Mesenchymal stem cell (in vitro differentiated cells and primary cell): ENCODE data around the gene PIAS3.

Source experiments
- DNase-seq: peaks from one replicate; pipeline ENCODE4 v3.0.0-alpha.2; 2013
- H2AFZ ChIP-seq: one replicate; pipeline ENCODE4 v1.6.1; 2013; ENCODE audit warnings: low read depth, mild to moderate bottlenecking, control low read depth, inconsistent platforms, low read length, moderate library complexity
- H2AK5ac ChIP-seq: 2 replicates; pipeline ENCODE4 v1.6.1; 2013; ENCODE audit warnings: low read length, moderate library complexity, mild to moderate bottlenecking, inconsistent platforms; ENCODE audit not compliant: severe bottlenecking
- H2BK120ac ChIP-seq: one replicate; pipeline ENCODE4 v1.6.1; 2013; ENCODE audit warnings: low read depth, mild to moderate bottlenecking, inconsistent platforms, low read length, moderate library complexity
- H2BK12ac ChIP-seq, 2 experiments: one replicate each; pipeline ENCODE4 v1.6.1; 2013; ENCODE audit warnings: inconsistent platforms in 2 of 2, low read length in 2 of 2, mild to moderate bottlenecking in 2 of 2, moderate library complexity in 2 of 2, control low read depth in 1 of 2
- H2BK15ac ChIP-seq: one replicate; pipeline ENCODE4 v1.6.1; 2013; ENCODE audit warnings: mild to moderate bottlenecking, low read depth, inconsistent platforms; ENCODE audit not compliant: poor library complexity, severe bottlenecking
- H2BK5ac ChIP-seq: 2 replicates; pipeline ENCODE4 v1.6.1; 2013; ENCODE audit warnings: low read depth, mild to moderate bottlenecking, low read length, control low read depth, inconsistent platforms; ENCODE audit not compliant: poor library complexity, severe bottlenecking
- H3K14ac ChIP-seq, 2 experiments: one replicate each; pipeline ENCODE4 v1.6.1; 2013; ENCODE audit warnings: inconsistent platforms in 2 of 2, low read length in 2 of 2, control low read depth in 1 of 2, mild to moderate bottlenecking in 1 of 2, moderate library complexity in 1 of 2
- H3K18ac ChIP-seq, 2 experiments: one replicate each; pipeline ENCODE4 v1.6.1; 2013; ENCODE audit warnings: inconsistent platforms in 2 of 2, low read length in 2 of 2, control low read depth in 1 of 2, low read depth in 1 of 2, mild to moderate bottlenecking in 1 of 2
- H3K23ac ChIP-seq, 2 experiments: one replicate each; pipeline ENCODE4 v1.6.1; 2013; ENCODE audit warnings: inconsistent platforms in 2 of 2, low read length in 2 of 2, mild to moderate bottlenecking in 2 of 2, moderate library complexity in 2 of 2, control low read depth in 1 of 2
- H3K27ac ChIP-seq: 2 replicates; pipeline ENCODE4 v1.5.1; 2013; ENCODE audit warnings: mild to moderate bottlenecking, moderate library complexity, low read length, control low read depth, inconsistent platforms; ENCODE audit not compliant: poor library complexity, severe bottlenecking
- H3K27me3 ChIP-seq, 2 experiments: 2 replicates each; pipeline versions ENCODE4 v1.6.1 to v1.7.0; 2013; ENCODE audit warnings: low read length in 2 of 2, mild to moderate bottlenecking in 2 of 2, moderate library complexity in 2 of 2, control low read depth in 1 of 2, inconsistent platforms in 1 of 2; ENCODE audit not compliant: control insufficient read depth in 1 of 2, insufficient read depth in 1 of 2
- H3K36me3 ChIP-seq, 2 experiments: 2 replicates each; pipeline versions ENCODE4 v1.6.1 to v1.7.0; 2013; ENCODE audit warnings: low read length in 2 of 2, control low read depth in 1 of 2, inconsistent platforms in 1 of 2, low read depth in 1 of 2, mild to moderate bottlenecking in 1 of 2; ENCODE audit not compliant: insufficient read depth in 2 of 2, control insufficient read depth in 1 of 2
- H3K4ac ChIP-seq, 2 experiments: one replicate each; pipeline ENCODE4 v1.6.1; 2013; ENCODE audit warnings: inconsistent platforms in 2 of 2, low read length in 2 of 2, mild to moderate bottlenecking in 2 of 2, moderate library complexity in 2 of 2, control low read depth in 1 of 2, low read depth in 1 of 2
- H3K4me1 ChIP-seq: 2 replicates; pipeline ENCODE4 v1.6.1; 2013; ENCODE audit warnings: low read depth, low read length, control low read depth; ENCODE audit not compliant: control insufficient read depth, insufficient read depth
- H3K4me2 ChIP-seq: 2 replicates; pipeline ENCODE4 v1.6.1; 2013; ENCODE audit warnings: low read length, mild to moderate bottlenecking, inconsistent platforms; ENCODE audit not compliant: poor library complexity, severe bottlenecking
- H3K4me3 ChIP-seq, 2 experiments: 2 replicates each; pipeline versions ENCODE4 v1.5.1 to v1.7.0; 2013; ENCODE audit warnings: low read length in 2 of 2, mild to moderate bottlenecking in 2 of 2, control low read depth in 1 of 2, low read depth in 1 of 2; ENCODE audit not compliant: insufficient read depth in 1 of 2
- H3K79me1 ChIP-seq: replicated peaks from 2 replicates; pipeline ENCODE4 v1.6.1; 2013; ENCODE audit warnings: mild to moderate bottlenecking, control low read depth, low read length, inconsistent platforms; ENCODE audit not compliant: poor library complexity, severe bottlenecking
- H3K9ac ChIP-seq: 2 replicates; pipeline ENCODE4 v1.7.0; 2013; ENCODE audit warnings: mild to moderate bottlenecking, low read length, moderate library complexity
- H3K9me3 ChIP-seq: 2 replicates; pipeline ENCODE4 v1.7.0; 2013; ENCODE audit warnings: mild to moderate bottlenecking, low read length; ENCODE audit not compliant: control insufficient read depth
- H4K8ac ChIP-seq: one replicate; pipeline ENCODE4 v1.6.1; 2013; ENCODE audit warnings: inconsistent platforms, mild to moderate bottlenecking, low read length, moderate library complexity
- H4K91ac ChIP-seq: one replicate; pipeline ENCODE4 v1.6.1; 2013; ENCODE audit warnings: mild to moderate bottlenecking, low read length, inconsistent platforms
- WGBS: methylation state at CpG from one replicate; pipeline ENCODE4 v1.1.7; 2013; ENCODE audit warnings: mixed read lengths; 5-methylcytosine and 5-hydroxymethylcytosine counted together

The PIAS3 gene

GRCh38 chr1:145886390-145886789, 27.5 kb upstream of the PIAS3 start:
- H3K14ac ChIP-seq: no peak overlapping the region

GRCh38 chr1:145885738-145886287, 26.9 kb upstream of the PIAS3 start, which contains the start of gene ANKRD35:
Gene ANKRD35 (minus strand): TSS chr1:145885866. CDS start chr1:145885758, 108 bp downstream.
- Histone ChIP-seq H3K23ac (peak within 1 kb of the TSS in 1 of 2 experiments; percentile 18), H3K27ac (no peak within 1 kb of the TSS), H4K91ac (no peak within 1 kb of the TSS), H2BK120ac (no peak within 1 kb of the TSS), H3K4me3 (peak within 1 kb of the TSS; percentile 72 to 84), H3K4me2 (peak within 1 kb of the TSS; percentile 80), H3K4ac (no peak within 1 kb of the TSS), H3K9ac (peak within 1 kb of the TSS; percentile 42), H2AK5ac (no peak within 1 kb of the TSS), H3K14ac (no peak within 1 kb of the TSS), H3K36me3 (peaks cover 0 to 11% of the 10 kb centered on the region in 2 experiments), H2AFZ (no peak within 1 kb of the TSS), H2BK5ac (no peak within 1 kb of the TSS), H4K8ac (peak within 1 kb of the TSS; percentile 45), H2BK15ac (no peak within 1 kb of the TSS), H3K4me1 (peaks cover 23% of the 10 kb centered on the region), H3K18ac (no peak within 1 kb of the TSS), H3K27me3 (no peaks in the 10 kb centered on the region), H2BK12ac (no peak within 1 kb of the TSS), H3K9me3 (no peaks in the 10 kb centered on the region), H3K79me1 (peaks cover 2% of the 10 kb centered on the region)
- WGBS: under 1% methylated on average over 32 of the region's 36 CpGs
- DNase-seq: peak; percentile 74

More at GRCh38 chr1:145886390-145886789, 27.5 kb upstream of the PIAS3 start:
- Histone ChIP-seq H3K36me3 (peaks cover 0 to 11% of the 10 kb centered on the region in 2 experiments), H3K4me2 (peak overlapping the region; percentile 80), H3K4me3 (peak overlapping the region in 1 of 2 experiments; percentile 84), H3K9ac (peak overlapping the region; percentile 42), H2AK5ac (no peak overlapping the region), H3K27ac (no peak overlapping the region), H3K4me1 (peaks cover 24% of the 10 kb centered on the region), H3K4ac (no peak overlapping the region), H3K9me3 (no peaks in the 10 kb centered on the region), H2BK12ac (no peak overlapping the region), H3K79me1 (peaks cover 2% of the 10 kb centered on the region), H3K23ac (no peak overlapping the region), H2BK5ac (no peak overlapping the region), H2AFZ (no peak overlapping the region), H4K91ac (no peak overlapping the region), H4K8ac (no peak overlapping the region), H3K18ac (no peak overlapping the region), H3K27me3 (no peaks in the 10 kb centered on the region), H2BK15ac (no peak overlapping the region), H2BK120ac (no peak overlapping the region)
- no peak for DNase-seq
- WGBS: 64% methylated on average over 11 of the region's 11 CpGs

DNA sequence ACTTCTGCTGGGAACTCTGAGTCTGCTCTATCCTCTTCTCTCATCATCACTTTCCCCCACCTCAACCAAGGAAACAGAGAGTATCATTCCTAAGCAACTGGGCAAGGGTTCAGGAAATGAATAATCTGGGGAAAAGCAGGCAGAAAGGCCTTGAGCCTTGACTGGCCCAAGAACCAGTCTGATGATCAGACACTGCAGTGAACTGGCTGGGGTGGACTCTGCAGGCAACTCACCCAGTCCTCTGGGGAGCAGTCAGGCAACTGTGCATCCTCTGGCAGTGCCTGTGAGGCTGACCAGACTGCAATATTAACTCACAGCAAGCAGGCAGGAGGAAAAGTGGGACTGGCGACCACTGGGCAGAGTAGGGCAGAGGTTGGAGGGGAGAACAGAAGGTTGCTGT, 25.8 kb upstream of the PIAS3 start:
- Histone ChIP-seq H3K14ac (no peak overlapping the region), H3K79me1 (peaks cover under 1% of the 10 kb centered on the region), H2BK15ac (no peak overlapping the region), H3K36me3 (peaks cover 0 to 7% of the 10 kb centered on the region in 2 experiments), H3K27me3 (no peaks in the 10 kb centered on the region), H2BK120ac (no peak overlapping the region), H2AFZ (no peak overlapping the region), H4K8ac (peak overlapping the region; percentile 45), H3K4ac (no peak overlapping the region), H3K18ac (no peak overlapping the region), H2AK5ac (no peak overlapping the region), H2BK5ac (no peak overlapping the region), H3K4me1 (peaks cover 21% of the 10 kb centered on the region), H3K9ac (peak overlapping the region; percentile 17), H3K27ac (no peak overlapping the region), H3K4me2 (no peak overlapping the region), H3K4me3 (peak overlapping the region in 1 of 2 experiments; percentile 84), H3K9me3 (no peaks in the 10 kb centered on the region), H2BK12ac (no peak overlapping the region), H3K23ac (no peak overlapping the region), H4K91ac (no peak overlapping the region)
- no peak for DNase-seq
- 76% methylated on average over 1 of the region's 1 CpG for WGBS

DNA sequence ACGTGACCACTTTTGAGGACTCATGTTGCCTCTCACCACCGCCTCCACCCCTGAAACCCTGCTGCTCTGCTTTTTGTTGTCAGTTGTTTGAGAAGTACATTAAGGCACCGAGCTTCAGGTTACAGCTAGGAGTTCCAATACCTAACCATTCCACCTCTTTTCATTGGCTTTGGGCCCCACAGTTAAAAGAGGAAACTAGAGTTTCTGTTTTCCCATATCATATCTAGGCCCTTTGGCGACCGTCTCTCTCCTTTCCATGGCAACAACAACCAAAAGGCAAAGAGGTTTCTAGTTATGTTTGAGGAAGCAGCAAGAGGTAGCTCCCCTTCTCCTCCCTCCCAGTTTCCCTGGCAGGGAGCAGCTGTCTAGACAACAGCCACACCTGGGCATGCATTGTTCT, 20.9 kb upstream of the PIAS3 start:
- no peak for DNase-seq
- H4K91ac ChIP-seq: no peak overlapping the region
- no peaks in the 10 kb centered on the region for H3K36me3 ChIP-seq
- H3K4me3 ChIP-seq: no peak overlapping the region
- H3K18ac ChIP-seq: no peak overlapping the region
- peaks cover 6% of the 10 kb centered on the region for H3K4me1 ChIP-seq
- H3K23ac ChIP-seq: no peak overlapping the region
- H3K14ac ChIP-seq: peak overlapping the region in 1 of 2 experiments; percentile 20
- no peak overlapping the region for H2AFZ ChIP-seq
- no peak overlapping the region for H2BK12ac ChIP-seq
- H3K4ac ChIP-seq: no peak overlapping the region
- no peaks in the 10 kb centered on the region for H3K27me3 ChIP-seq
- no peaks in the 10 kb centered on the region for H3K79me1 ChIP-seq
- no peak overlapping the region for H4K8ac ChIP-seq
- H2BK120ac ChIP-seq: no peak overlapping the region
- no peak overlapping the region for H3K9ac ChIP-seq
- no peaks in the 10 kb centered on the region for H3K9me3 ChIP-seq
- no peak overlapping the region for H2AK5ac ChIP-seq
- H3K27ac ChIP-seq: no peak overlapping the region
- no peak overlapping the region for H2BK5ac ChIP-seq
- WGBS: 46% methylated on average over 3 of the region's 5 CpGs
- H2BK15ac ChIP-seq: no peak overlapping the region
- no peak overlapping the region for H3K4me2 ChIP-seq
